Tibial nerve (tissue), 4 donors: ENCODE measurements around the gene OLA1. TPM values are rescaled to one million over a fixed set of nuclear protein-coding genes. Genes with fewer than 3 reads are reported as not detected.

Source experiments
- DNase-seq, 2 donors: peaks; one replicate each; pipeline ENCODE4 v3.0.0-alpha.2; 2019; ENCODE audit warnings: low spot score in 2 of 2
- H3K27ac ChIP-seq, 4 donors: fragments of 200-600 bp; sonication (generic) in 3 of 4; one replicate each; pipeline ENCODE4 v1.5.1; 2017 to 2019; ENCODE audit warnings: mild to moderate bottlenecking in 1 of 4
- H3K27me3 ChIP-seq, 2 donors: fragments of 200-600 bp; sonication (generic) in 1 of 2; one replicate each; pipeline versions ENCODE4 v1.5.1 to v1.6.0; 2017 to 2019
- H3K36me3 ChIP-seq, 3 donors: fragments of 200-600 bp; sonication (generic); one replicate each; pipeline ENCODE4 v1.5.1; 2018 to 2019
- H3K4me1 ChIP-seq, 4 donors: fragments of 200-600 bp; sonication (generic) in 3 of 4; one replicate each; pipeline ENCODE4 v1.5.1; 2017 to 2019
- H3K4me3 ChIP-seq, 4 donors: fragments of 200-600 bp; sonication (generic) in 3 of 4; one replicate each; pipeline ENCODE4 v1.5.1; 2017 to 2019; ENCODE audit warnings: mild to moderate bottlenecking in 1 of 4, moderate library complexity in 1 of 4
- H3K9me3 ChIP-seq, 4 donors: fragments of 200-600 bp; sonication (generic) in 3 of 4; one replicate each; pipeline ENCODE4 v1.5.1; 2017 to 2019
- EP300 ChIP-seq, 2 donors: sonication (generic); formaldehyde crosslinking; IDR thresholded peaks; one replicate each; pipeline ENCODE4 v1.6.1; 2017; ENCODE audit warnings: antibody characterized with exemption in 2 of 2, mild to moderate bottlenecking in 1 of 2
- POLR2A ChIP-seq, 2 donors: fragments of 450-650 bp; IDR thresholded peaks; one replicate each; pipeline ENCODE4 v1.6.1; 2017; ENCODE audit warnings: antibody characterized with exemption in 2 of 2, mild to moderate bottlenecking in 2 of 2, moderate library complexity in 2 of 2
- WGBS, 2 donors: methylation state at CpG; one replicate each; pipeline ENCODE4 v1.1.5; 2018; 5-methylcytosine and 5-hydroxymethylcytosine counted together
- total RNA-seq, 4 donors: library from RNA; depleted of rRNA; stranded (reverse); fragments of >200 nt; gene quantifications; one replicate each; pipeline ENCODE4 v1.1.0, GENCODE V29; 2016
- TF ChIP-seq, protein P1 (sequence below), 5 experiments: fragments of 200-600 bp in 3 of 5; fragments of 450-650 bp in 2 of 5; sonication (generic) in 3 of 5; IDR thresholded peaks; one replicate each; pipeline ENCODE4 v1.5.1; 2016 to 2019; ENCODE audit warnings: antibody characterized with exemption in 5 of 5, mild to moderate bottlenecking in 3 of 5, moderate library complexity in 2 of 5

The OLA1 gene
- total RNA-seq, 4 donors from 2014 or later, result 32.0 to 69.0 (median 45.5) TPM

DNA sequence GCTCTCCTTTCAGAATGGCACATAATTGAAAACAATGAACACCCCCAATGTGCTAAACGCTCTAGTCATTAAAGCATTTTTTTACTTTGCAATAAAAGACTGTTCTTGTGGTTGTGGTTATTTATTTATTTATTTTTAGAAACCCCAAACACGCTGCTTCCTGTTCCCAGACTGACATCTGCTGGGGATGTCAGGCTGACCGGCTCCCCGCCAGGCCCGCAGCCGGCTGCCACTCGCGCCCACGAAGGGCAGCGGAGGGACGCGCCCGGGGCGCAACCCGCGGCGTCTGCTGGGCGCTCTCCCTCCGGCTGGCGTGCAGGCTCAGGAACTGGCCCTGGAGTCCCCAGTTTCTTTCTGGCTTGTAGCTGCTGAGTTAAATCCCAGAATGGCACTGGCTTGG, 200.1 kb downstream of the OLA1 start:
- Histone ChIP-seq H3K27ac (peak overlapping the region in 1 of 4 donors; percentile 32), H3K36me3 (no peaks in the 10 kb centered on the region), H3K27me3 (no peaks in the 10 kb centered on the region), H3K9me3 (peaks cover 0 to 2% (median 0%) of the 10 kb centered on the region in 4 donors), H3K4me3 (no peak overlapping the region), H3K4me1 (peaks cover 0 to 27% (median 7%) of the 10 kb centered on the region in 4 donors)
- no peak for TF ChIP-seq POLR2A (IDR thresholded peaks at IDR 0.05)
- no peak for TF ChIP-seq EP300 (IDR thresholded peaks at IDR 0.05)
- TF ChIP-seq, protein P1, sequence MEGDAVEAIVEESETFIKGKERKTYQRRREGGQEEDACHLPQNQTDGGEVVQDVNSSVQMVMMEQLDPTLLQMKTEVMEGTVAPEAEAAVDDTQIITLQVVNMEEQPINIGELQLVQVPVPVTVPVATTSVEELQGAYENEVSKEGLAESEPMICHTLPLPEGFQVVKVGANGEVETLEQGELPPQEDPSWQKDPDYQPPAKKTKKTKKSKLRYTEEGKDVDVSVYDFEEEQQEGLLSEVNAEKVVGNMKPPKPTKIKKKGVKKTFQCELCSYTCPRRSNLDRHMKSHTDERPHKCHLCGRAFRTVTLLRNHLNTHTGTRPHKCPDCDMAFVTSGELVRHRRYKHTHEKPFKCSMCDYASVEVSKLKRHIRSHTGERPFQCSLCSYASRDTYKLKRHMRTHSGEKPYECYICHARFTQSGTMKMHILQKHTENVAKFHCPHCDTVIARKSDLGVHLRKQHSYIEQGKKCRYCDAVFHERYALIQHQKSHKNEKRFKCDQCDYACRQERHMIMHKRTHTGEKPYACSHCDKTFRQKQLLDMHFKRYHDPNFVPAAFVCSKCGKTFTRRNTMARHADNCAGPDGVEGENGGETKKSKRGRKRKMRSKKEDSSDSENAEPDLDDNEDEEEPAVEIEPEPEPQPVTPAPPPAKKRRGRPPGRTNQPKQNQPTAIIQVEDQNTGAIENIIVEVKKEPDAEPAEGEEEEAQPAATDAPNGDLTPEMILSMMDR (IDR thresholded peaks at IDR 0.05), result no peak
- no peak for DNase-seq
- 83 to 85% methylated on average over 17 to 20 of the region's 20 CpGs for WGBS, 2 donors

DNA sequence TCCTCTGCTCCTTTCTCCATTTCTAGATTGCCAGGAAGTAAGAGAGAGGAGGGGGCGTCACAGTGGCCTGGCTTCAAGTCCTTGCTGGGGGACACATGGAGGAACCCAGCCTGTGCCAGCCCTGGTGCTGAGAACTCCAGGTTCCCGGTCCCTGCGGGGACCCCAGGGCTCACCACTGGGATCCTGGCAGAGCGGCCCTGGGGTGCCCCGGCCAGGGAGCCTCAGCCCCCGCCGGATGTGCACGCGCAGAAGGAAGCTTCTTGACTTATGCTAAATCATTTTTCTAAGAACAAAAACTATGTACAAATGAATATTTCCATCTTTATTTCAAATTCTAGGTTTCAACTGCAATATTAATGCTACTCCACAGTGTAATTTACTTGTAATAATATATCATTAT, 200.6 kb downstream of the OLA1 start:
- DNase-seq, result no peak

DNA sequence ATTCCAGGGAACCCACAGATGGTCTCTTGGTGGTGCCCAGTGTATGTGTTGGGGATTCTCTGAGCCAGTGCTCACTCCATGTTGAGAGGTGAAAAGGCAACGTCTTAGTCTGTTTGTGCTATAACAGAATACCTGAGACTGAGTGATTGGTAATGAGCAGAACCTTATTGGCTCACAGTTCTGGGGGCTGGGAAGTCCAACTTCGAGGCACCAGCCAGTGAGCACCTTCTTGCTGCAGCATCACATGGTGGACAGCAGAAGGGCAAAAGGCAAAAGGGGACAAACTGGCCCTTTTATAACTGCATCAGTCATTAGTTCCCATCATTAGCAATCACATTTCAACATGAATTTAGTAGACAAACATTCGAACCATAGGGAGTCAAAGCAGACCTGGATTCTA, 202.2 kb downstream of the OLA1 start:
- H3K36me3 ChIP-seq, result no peaks in the 10 kb centered on the region
- no peak overlapping the region for H3K4me3 ChIP-seq
- no peaks in the 10 kb centered on the region for H3K27me3 ChIP-seq
- WGBS, 2 donors, result 89 to 93% methylated on average over 3 of the region's 3 CpGs
- no peak for DNase-seq
- TF ChIP-seq EP300 (IDR thresholded peaks at IDR 0.05), result no peak
- TF ChIP-seq, protein P1 (IDR thresholded peaks at IDR 0.05), result no peak
- TF ChIP-seq POLR2A (IDR thresholded peaks at IDR 0.05), result no peak
- H3K27ac ChIP-seq, result no peak overlapping the region
- peaks cover 0 to 7% (median under 1%) of the 10 kb centered on the region in 4 donors for H3K4me1 ChIP-seq
- H3K9me3 ChIP-seq, result peaks cover 0 to 2% (median 0%) of the 10 kb centered on the region in 4 donors

More for the DNA sequence above, 200.6 kb downstream of the OLA1 start:
- Histone ChIP-seq H3K27me3 (no peaks in the 10 kb centered on the region), H3K4me1 (peaks cover 0 to 22% (median 6%) of the 10 kb centered on the region in 4 donors), H3K9me3 (peaks cover 0 to 2% (median 0%) of the 10 kb centered on the region in 4 donors), H3K4me3 (no peak overlapping the region), H3K36me3 (no peaks in the 10 kb centered on the region), H3K27ac (peak overlapping the region in 1 of 4 donors; percentile 32)
- TF ChIP-seq POLR2A (IDR thresholded peaks at IDR 0.05), result no peak
- TF ChIP-seq, protein P1 (IDR thresholded peaks at IDR 0.05), result no peak
- no peak for TF ChIP-seq EP300 (IDR thresholded peaks at IDR 0.05)
- 73 to 81% methylated on average over 9 of the region's 9 CpGs for WGBS, 2 donors

DNA sequence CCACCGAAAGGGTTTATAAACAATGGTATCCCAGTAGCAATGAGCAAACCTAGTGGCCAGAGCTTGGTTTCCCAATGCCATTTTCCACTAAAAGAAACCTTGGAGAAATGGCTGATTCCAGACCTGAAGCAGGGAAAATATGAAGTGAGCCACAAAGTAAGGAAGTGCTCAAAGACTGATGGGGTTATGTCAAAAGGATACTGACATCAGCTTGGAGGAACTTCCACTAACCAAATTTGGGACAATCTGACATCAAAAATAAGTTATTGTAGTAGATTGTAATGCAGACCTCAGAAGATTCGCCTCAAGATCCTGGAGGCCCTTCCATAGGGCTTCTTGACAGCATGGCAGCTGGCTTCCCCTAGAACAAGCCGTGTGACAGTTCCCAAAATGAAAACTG, 203.8 kb downstream of the OLA1 start:
- no peak overlapping the region for H3K4me3 ChIP-seq
- H3K27me3 ChIP-seq, result no peaks in the 10 kb centered on the region
- TF ChIP-seq EP300 (IDR thresholded peaks at IDR 0.05), result no peak
- DNase-seq, result no peak
- peaks cover 0 to 14% (median 0%) of the 10 kb centered on the region in 4 donors for H3K4me1 ChIP-seq
- H3K36me3 ChIP-seq, result no peaks in the 10 kb centered on the region
- H3K27ac ChIP-seq, result no peak overlapping the region
- 83 to 87% methylated on average over 3 of the region's 3 CpGs for WGBS, 2 donors
- peaks cover 0 to 2% (median 0%) of the 10 kb centered on the region in 4 donors for H3K9me3 ChIP-seq

DNA sequence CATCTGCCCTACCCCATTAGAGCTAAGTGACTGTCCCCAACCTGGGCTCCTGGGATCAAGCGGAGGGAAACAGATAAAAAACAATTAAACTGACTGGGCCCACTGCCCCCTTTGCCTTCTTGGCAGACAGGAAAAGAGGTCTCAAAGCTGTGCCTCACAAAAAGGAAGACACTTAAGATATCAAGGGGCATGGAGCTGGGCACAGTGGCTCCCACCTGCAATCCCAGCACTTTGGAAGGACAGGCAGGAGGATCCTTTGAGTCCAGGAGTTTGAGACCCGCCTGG, 208.0 kb downstream of the OLA1 start:
- TF ChIP-seq POLR2A (IDR thresholded peaks at IDR 0.05), result no peak
- Histone ChIP-seq H3K27me3 (no peaks in the 10 kb centered on the region), H3K27ac (peak overlapping the region in 2 of 4 donors; percentile 72 to 86), H3K4me3 (no peak overlapping the region), H3K36me3 (no peaks in the 10 kb centered on the region), H3K4me1 (peaks cover 0 to 26% (median 0%) of the 10 kb centered on the region in 4 donors), H3K9me3 (no peaks in the 10 kb centered on the region)
- no peak for DNase-seq
- 96 to 98% methylated on average over 2 of the region's 2 CpGs for WGBS, 2 donors

DNA sequence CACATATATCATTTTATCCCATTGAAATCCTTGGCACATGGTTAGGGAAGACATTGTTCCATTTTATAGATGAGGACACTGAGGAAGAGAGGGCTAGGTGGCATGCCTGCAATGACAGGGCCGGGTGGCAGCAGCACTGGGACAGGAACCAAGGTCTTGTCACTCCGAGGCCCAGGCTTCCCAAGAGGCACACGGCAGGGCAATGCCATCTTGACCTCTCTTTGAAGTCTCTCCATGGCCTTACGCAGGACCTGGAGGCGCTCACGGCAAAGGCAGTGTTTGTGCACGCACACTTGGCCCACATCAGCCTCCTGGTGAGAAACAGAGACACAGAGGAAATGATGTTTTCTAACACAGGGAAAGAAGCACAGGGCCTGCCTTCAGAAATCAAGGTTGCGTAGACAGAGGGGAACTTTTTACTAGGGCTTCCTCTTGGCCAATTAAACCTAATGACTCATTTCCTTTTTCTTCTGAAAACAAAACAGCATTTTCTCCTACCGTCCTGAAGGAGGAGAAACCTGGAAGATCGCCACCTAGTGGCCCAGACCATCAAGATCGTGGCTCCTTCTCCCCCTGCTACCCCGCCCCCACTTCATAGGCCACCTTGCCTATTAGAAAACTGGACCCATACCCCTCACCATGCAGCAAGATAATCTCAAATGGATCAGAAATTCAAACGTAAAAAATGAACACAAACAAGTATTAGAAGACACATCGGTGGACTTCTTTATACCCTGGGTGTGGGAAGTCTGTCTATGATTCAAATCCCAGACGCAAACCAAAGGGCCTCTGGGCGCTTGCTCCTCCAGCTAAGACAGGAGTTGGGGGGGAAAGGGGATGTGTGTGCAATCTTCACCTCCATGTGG, 208.5 kb downstream of the OLA1 start:
- H3K9me3 ChIP-seq, result no peaks in the 10 kb centered on the region
- TF ChIP-seq POLR2A (IDR thresholded peaks at IDR 0.05) (no peak), EP300 (IDR thresholded peaks at IDR 0.05) (peak; percentile 51 to 82)
- TF ChIP-seq, protein P1 (IDR thresholded peaks at IDR 0.05), result peak; percentile 73 to 90 (median 75)
- peak; percentile 86 to 94 for DNase-seq
- no peaks in the 10 kb centered on the region for H3K27me3 ChIP-seq
- H3K27ac ChIP-seq, result peak overlapping the region; percentile 5 to 86 (median 76)
- WGBS, 2 donors, result 16 to 20% methylated on average over 16 of the region's 16 CpGs
- peaks cover 0 to 26% (median 0%) of the 10 kb centered on the region in 4 donors for H3K4me1 ChIP-seq
- no peaks in the 10 kb centered on the region for H3K36me3 ChIP-seq
- peak overlapping the region in 2 of 4 donors; percentile 16 to 23 for H3K4me3 ChIP-seq
